Dedifferentiated amniotic fluid mesenchymal stem cell (primary cell): Measurements from ENCODE around the gene MOCS3.

Source experiments
- DNase-seq: peaks from one replicate; pipeline ENCODE4 v3.0.0-alpha.2; 2016; ENCODE audit errors: extremely low spot score

Gene MOCS3

DNA sequence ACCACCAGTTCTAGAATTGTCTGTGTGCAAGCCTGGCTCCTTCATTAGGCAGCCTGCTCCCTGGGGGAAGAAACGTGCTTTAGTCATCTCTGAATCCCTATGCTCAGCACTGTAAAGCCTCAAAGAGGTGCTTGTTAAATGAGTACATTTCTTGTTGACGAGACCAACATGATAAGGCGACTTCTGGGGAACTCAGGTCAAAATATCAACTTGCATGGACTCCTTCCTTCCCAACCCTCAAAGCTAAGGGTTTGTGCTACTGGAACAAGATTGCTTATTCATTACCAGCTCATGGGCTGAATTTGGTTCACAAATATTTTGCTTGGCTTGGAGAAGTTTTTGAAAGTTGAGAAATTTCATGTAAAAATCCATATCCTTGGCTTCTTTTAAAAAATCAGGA lies 53.7 kb downstream of the MOCS3 start:
- DNase-seq: no peak
